HCT116 (cell line): ENCODE measurements around the gene C14orf39. TPM values are rescaled to one million over a fixed set of nuclear protein-coding genes. Genes with fewer than 3 reads are reported as not detected.

Source experiments
- ATAC-seq: fragments of 200-7000 bp; cut with Tn5 transposase; 2 replicates; pipeline ENCODE4 v1.9.1; 2020; ENCODE audit warnings: mild to moderate bottlenecking, moderate library complexity
- BruUV-seq: library from RNA; stranded (reverse); fragments of 400-500 nt; replicated peaks from 2 replicates; lab custom pipeline; 2021; lab: Mats Ljungman, UMichigan
- CTCF ChIA-PET: fragments of 300-600 bp; sonication (Branson Sonifier 250); formaldehyde crosslinking; loops from one replicate; lab custom pipeline; 2021; ENCODE audit warnings: antibody characterized with exemption; lab: Charles Lee
- POLR2A ChIA-PET: fragments of 300-600, 350-600 bp; sonication (Branson Sonifier 250); formaldehyde crosslinking; loops from one replicate; lab custom pipeline; 2021; ENCODE audit warnings: antibody characterized with exemption; lab: Charles Lee
- RAD21 ChIA-PET, 2 experiments: fragments of 300-600 bp; sonication (Branson Sonifier 250); formaldehyde crosslinking; loops; one replicate each; lab custom pipeline; 2023; ENCODE audit warnings: low total read pairs in 2 of 2; ENCODE audit not compliant: uncharacterized antibody in 2 of 2, unreplicated experiment in 2 of 2, low non-redundant PET in 1 of 2; lab: Charles Lee
- DNase-seq: peaks from one replicate; pipeline ENCODE4 v3.0.0-alpha.2; 2010; ENCODE audit warnings: low read depth, low spot score
- H2AFZ ChIP-seq: fragments of 200-600 bp; shearing (Covaris generic), sonication (generic); 2 replicates; pipeline ENCODE4 v1.6.1; 2017; ENCODE audit warnings: low read depth, mixed run types, mixed read lengths, antibody characterized with exemption, low read length; ENCODE audit not compliant: poor library complexity, severe bottlenecking
- H3K27ac ChIP-seq: 2 replicates; pipeline ENCODE4 v1.5.1; 2012; ENCODE audit warnings: low read depth, low read length
- H3K27me3 ChIP-seq: fragments of 200-600 bp; sonication (generic); 2 replicates; pipeline ENCODE4 v1.6.1; 2016; ENCODE audit warnings: mixed run types, low read length, mixed read lengths; ENCODE audit not compliant: insufficient read depth
- H3K36me3 ChIP-seq, 2 experiments: fragments of 200-500 bp in 1 of 2; fragments of 200-600 bp in 1 of 2; sonication (Bioruptor generic) in 1 of 2; sonication (generic) in 1 of 2; 2 replicates each; pipeline versions ENCODE4 v1.5.1 to v1.6.1; 2014 to 2016; ENCODE audit warnings: low read length in 2 of 2, inconsistent platforms in 1 of 2, mixed read lengths in 1 of 2, mixed run types in 1 of 2; ENCODE audit not compliant: insufficient read depth in 2 of 2, control insufficient read depth in 1 of 2
- H3K4me1 ChIP-seq, 2 experiments: fragments of 200-600 bp in 1 of 2; sonication (generic) in 1 of 2; 2 replicates each; pipeline versions ENCODE4 v1.5.1 to v1.6.1; 2012 to 2017; ENCODE audit warnings: low read length in 2 of 2, inconsistent platforms in 1 of 2, mild to moderate bottlenecking in 1 of 2, mixed read lengths in 1 of 2, mixed run types in 1 of 2, moderate library complexity in 1 of 2; ENCODE audit not compliant: insufficient read depth in 2 of 2, control insufficient read depth in 1 of 2
- H3K4me2 ChIP-seq: fragments of 200-600 bp; sonication (generic); 2 replicates; pipeline ENCODE4 v1.6.1; 2017; ENCODE audit warnings: mixed run types, low read length, mixed read lengths
- H3K4me3 ChIP-seq, 2 experiments: fragments of 200-600 bp in 1 of 2; sonication (generic) in 1 of 2; replicated peaks in 1 of 2; 2 replicates each; pipeline ENCODE4 v1.5.1; 2011 to 2016; ENCODE audit warnings: low read length in 2 of 2, control low read depth in 1 of 2, low read depth in 1 of 2, mild to moderate bottlenecking in 1 of 2, mixed read lengths in 1 of 2, mixed run types in 1 of 2
- H3K79me2 ChIP-seq: fragments of 200-600 bp; sonication (generic); 2 replicates; pipeline ENCODE4 v1.6.1; 2017; ENCODE audit warnings: mild to moderate bottlenecking, mixed run types, low read length, moderate library complexity, mixed read lengths; ENCODE audit not compliant: insufficient read depth
- H3K9ac ChIP-seq: fragments of 200-600 bp; sonication (generic); 2 replicates; pipeline ENCODE4 v1.6.1; 2016; ENCODE audit warnings: low read length, mixed read lengths
- H3K9me2 ChIP-seq: fragments of 200-600 bp; sonication (generic), shearing (Covaris generic); 2 replicates; pipeline ENCODE4 v1.6.1; 2017; ENCODE audit warnings: mixed run types, mild to moderate bottlenecking, moderate library complexity; ENCODE audit not compliant: insufficient read depth
- H3K9me3 ChIP-seq, 2 experiments: fragments of 200-500 bp in 1 of 2; fragments of 200-600 bp in 1 of 2; sonication (Bioruptor generic) in 1 of 2; sonication (generic) in 1 of 2; 2 replicates each; pipeline ENCODE4 v1.6.1; 2014 to 2017; ENCODE audit warnings: low read length in 2 of 2, mixed read lengths in 2 of 2, inconsistent platforms in 1 of 2, low read depth in 1 of 2, mild to moderate bottlenecking in 1 of 2, mixed run types in 1 of 2, moderate library complexity in 1 of 2; ENCODE audit not compliant: control insufficient read depth in 1 of 2, insufficient read depth in 1 of 2
- H4K20me1 ChIP-seq: fragments of 200-600 bp; sonication (generic), shearing (Covaris generic); 2 replicates; pipeline ENCODE4 v1.6.1; 2017; ENCODE audit warnings: mixed run types, mild to moderate bottlenecking, moderate library complexity; ENCODE audit not compliant: insufficient read depth
- CEBPB ChIP-seq: IDR thresholded peaks from 2 replicates; pipeline ENCODE4 v1.6.1; 2012; ENCODE audit warnings: low read depth
- EGR1 ChIP-seq: IDR thresholded peaks from 2 replicates; pipeline ENCODE4 v1.6.1; 2012; ENCODE audit warnings: low read depth
- EZH2 ChIP-seq: fragments of 200-600 bp; sonication (generic); IDR thresholded peaks from 2 replicates; pipeline ENCODE4 v1.6.1; 2017; ENCODE audit warnings: antibody characterized with exemption, mixed run types
- EZH2phosphoT487 ChIP-seq: fragments of 200-600 bp; IDR thresholded peaks from 2 replicates; pipeline ENCODE4 v1.6.1; 2018; ENCODE audit warnings: antibody characterized with exemption, borderline replicate concordance
- JUND ChIP-seq: IDR thresholded peaks from 2 replicates; pipeline ENCODE4 v1.6.1; 2012
- POLR2A ChIP-seq: IDR thresholded peaks from 2 replicates; pipeline ENCODE4 v1.7.0; 2011; ENCODE audit warnings: borderline replicate concordance; ENCODE audit not compliant: insufficient read depth, insufficient read length; ENCODE audit errors: extremely low read depth
- RAD21 ChIP-seq: IDR thresholded peaks from 2 replicates; pipeline ENCODE4 v1.6.1; 2012; ENCODE audit warnings: low read depth, mild to moderate bottlenecking
- SP1 ChIP-seq: IDR thresholded peaks from 2 replicates; pipeline ENCODE4 v1.6.1; 2012; ENCODE audit warnings: low read depth
- SRF ChIP-seq: IDR thresholded peaks from 2 replicates; pipeline ENCODE4 v1.6.1; 2012; ENCODE audit warnings: low read depth
- ZFX ChIP-seq: fragments of 450-650 bp; IDR thresholded peaks from 2 replicates; pipeline ENCODE4 v1.6.1; 2017
- ZNF274 ChIP-seq: fragments of 200-500 bp; sonication (Bioruptor generic); IDR thresholded peaks from 2 replicates; pipeline ENCODE4 v1.6.1; 2014; ENCODE audit warnings: mild to moderate bottlenecking, low read depth, low read length, inconsistent platforms
- intact Hi-C: fragments of 100-400 bp; cut with micrococcal nuclease; formaldehyde crosslinking; loops from 2 replicates; pipeline ENCODE4 v1.10.0; 2022
- total RNA-seq: library from RNA; stranded (reverse); gene quantifications from one replicate; pipeline ENCODE4 v1.2.1, GENCODE V29; 2021; ENCODE audit not compliant: unreplicated experiment
- TF ChIP-seq, protein P1 (sequence below): IDR thresholded peaks from 2 replicates; pipeline ENCODE4 v1.6.1; 2012
- TF ChIP-seq, protein P2 (sequence below), 3 experiments: fragments of 200-600 bp in 1 of 3; sonication (generic) in 1 of 3; IDR thresholded peaks in 2 of 3; conservative IDR thresholded peaks in 1 of 3; 2 replicates each; pipeline ENCODE4 v1.5.1; 2012 to 2017; ENCODE audit warnings: low read depth in 2 of 3, low read length in 2 of 3, antibody characterized with exemption in 1 of 3, borderline replicate concordance in 1 of 3, control low read depth in 1 of 3, mild to moderate bottlenecking in 1 of 3, mixed read lengths in 1 of 3, mixed run types in 1 of 3, moderate library complexity in 1 of 3; ENCODE audit not compliant: insufficient read depth in 1 of 3
- TF ChIP-seq, protein P3 (sequence below): IDR thresholded peaks from 2 replicates; pipeline ENCODE4 v1.6.1; 2012; ENCODE audit warnings: low read depth

The C14orf39 gene
- total RNA-seq, 1 experiment from 2014 or later = not detected

DNA sequence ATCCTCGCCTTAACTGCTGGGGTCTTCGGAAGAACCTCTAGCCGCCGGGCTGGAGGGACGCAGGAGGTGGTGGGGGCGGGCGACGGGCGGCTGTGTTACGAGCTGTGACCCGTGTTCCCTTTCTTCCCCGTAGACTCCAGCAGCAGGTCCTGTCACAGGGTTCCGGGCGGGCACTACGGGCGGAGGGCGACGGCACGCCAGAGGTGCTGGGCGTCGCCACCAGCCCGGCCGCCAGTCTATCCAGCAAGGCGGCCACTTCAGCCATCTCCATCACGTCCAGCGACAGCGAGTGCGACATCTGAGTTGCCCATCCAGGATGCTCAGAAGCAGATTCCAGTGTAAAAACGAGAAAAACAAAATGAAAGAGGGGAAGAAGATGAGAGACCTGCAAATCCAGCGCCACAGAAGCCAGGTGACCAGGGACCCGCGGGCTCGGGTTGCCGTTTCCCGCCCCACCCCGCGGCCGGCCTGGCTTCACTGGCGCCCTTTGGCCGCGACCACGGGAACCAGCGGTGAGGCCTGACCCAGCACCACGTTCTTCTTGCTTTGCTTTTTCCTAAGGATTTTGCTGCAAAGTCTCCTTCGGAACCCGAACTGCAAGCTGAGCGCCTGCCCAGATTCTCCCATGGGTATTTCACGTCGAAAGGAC, 25.2 kb upstream of the C14orf39 start:
- TF ChIP-seq EGR1 = no peak
- Histone ChIP-seq H4K20me1 (no peaks in the 10 kb centered on the region), H3K4me1 (no peaks in the 10 kb centered on the region), H3K79me2 (no peaks in the 10 kb centered on the region), H3K9ac (no peak overlapping the region), H3K27me3 (0 out of 2 replicates have a peak, but pooled peaks cover 7% of the 10 kb centered on the region), H3K27ac (no peak overlapping the region), H2AFZ (no peak overlapping the region), H3K9me2 (no peaks in the 10 kb centered on the region), H3K36me3 (no peaks in the 10 kb centered on the region), H3K4me2 (no peak overlapping the region), H3K4me3 (no peak overlapping the region), H3K9me3 (no peaks in the 10 kb centered on the region)
- DNase-seq (no peak), ATAC-seq (no peak)
- BruUV-seq = no TSS peak
- ChIA-PET POLR2A (no interaction called here), CTCF (no interaction called here), RAD21 (interaction anchor here in 1 of 2 experiments (0.6 kb wide), 1 partner anchor 26 kb away, joined by 3 read pairs; no protein-coding TSS in a partner anchor)
- intact Hi-C loops = no loop called here

DNA sequence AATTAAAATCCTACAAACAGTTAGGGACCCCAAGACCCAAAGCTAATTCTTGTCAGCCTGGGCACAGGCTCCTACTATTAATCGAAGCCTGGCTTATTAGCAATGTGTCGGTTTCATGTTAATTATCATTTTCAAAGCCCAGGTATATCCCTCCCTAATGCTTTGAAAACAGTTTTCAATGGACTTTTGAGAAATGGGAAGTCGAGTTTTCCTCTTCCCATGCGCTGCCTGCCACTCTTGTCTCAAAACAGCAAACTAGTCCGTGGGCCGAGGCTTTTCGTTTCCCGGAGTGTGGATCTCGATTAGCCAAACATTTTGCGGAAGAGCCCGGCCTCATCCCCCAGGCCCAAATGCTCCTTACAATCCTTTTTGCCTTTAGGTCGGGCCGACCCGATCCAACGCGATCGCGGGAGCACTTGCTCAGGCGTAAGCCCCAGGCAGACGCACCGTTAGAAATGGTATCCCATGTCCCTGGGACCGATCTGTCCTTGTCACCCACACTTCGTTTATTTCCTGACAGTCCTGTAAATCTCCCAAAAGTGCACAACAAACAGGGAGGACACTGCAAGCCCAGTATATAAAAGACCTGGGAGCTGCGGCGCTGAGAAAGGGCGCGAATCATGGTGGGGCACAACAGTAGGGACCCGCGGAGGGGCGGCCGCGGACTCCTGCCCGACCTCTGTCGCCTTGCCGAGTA, 24.5 kb upstream of the C14orf39 start:
- no peak overlapping the region for H2AFZ ChIP-seq
- H3K27me3 ChIP-seq = 0 out of 2 replicates have a peak, but pooled peaks cover 7% of the 10 kb centered on the region
- H3K4me1 ChIP-seq = no peaks in the 10 kb centered on the region
- no peaks in the 10 kb centered on the region for H3K9me3 ChIP-seq
- H3K4me3 ChIP-seq = no peak overlapping the region
- H3K9ac ChIP-seq = no peak overlapping the region
- ATAC-seq (no peak), DNase-seq (no peak)
- CTCF ChIA-PET = no interaction called here
- H3K9me2 ChIP-seq = no peaks in the 10 kb centered on the region
- H4K20me1 ChIP-seq = no peaks in the 10 kb centered on the region
- no TSS peak for BruUV-seq
- POLR2A ChIA-PET = no interaction called here
- H3K79me2 ChIP-seq = no peaks in the 10 kb centered on the region
- RAD21 ChIA-PET = interaction anchor here in 1 of 2 experiments (0.6 kb wide), 1 partner anchor 26 kb away, joined by 3 read pairs; no protein-coding TSS in a partner anchor
- intact Hi-C loops = no loop called here
- H3K36me3 ChIP-seq = no peaks in the 10 kb centered on the region
- no peak overlapping the region for H3K4me2 ChIP-seq
- no peak overlapping the region for H3K27ac ChIP-seq
- TF ChIP-seq SP1 = no peak
- no peak for TF ChIP-seq POLR2A
- TF ChIP-seq ZNF274 = no peak
- no peak for TF ChIP-seq EGR1
- no peak for TF ChIP-seq SRF
- no peak for TF ChIP-seq CEBPB
- TF ChIP-seq, protein P1, sequence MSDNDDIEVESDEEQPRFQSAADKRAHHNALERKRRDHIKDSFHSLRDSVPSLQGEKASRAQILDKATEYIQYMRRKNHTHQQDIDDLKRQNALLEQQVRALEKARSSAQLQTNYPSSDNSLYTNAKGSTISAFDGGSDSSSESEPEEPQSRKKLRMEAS = no peak
- TF ChIP-seq, protein P2, sequence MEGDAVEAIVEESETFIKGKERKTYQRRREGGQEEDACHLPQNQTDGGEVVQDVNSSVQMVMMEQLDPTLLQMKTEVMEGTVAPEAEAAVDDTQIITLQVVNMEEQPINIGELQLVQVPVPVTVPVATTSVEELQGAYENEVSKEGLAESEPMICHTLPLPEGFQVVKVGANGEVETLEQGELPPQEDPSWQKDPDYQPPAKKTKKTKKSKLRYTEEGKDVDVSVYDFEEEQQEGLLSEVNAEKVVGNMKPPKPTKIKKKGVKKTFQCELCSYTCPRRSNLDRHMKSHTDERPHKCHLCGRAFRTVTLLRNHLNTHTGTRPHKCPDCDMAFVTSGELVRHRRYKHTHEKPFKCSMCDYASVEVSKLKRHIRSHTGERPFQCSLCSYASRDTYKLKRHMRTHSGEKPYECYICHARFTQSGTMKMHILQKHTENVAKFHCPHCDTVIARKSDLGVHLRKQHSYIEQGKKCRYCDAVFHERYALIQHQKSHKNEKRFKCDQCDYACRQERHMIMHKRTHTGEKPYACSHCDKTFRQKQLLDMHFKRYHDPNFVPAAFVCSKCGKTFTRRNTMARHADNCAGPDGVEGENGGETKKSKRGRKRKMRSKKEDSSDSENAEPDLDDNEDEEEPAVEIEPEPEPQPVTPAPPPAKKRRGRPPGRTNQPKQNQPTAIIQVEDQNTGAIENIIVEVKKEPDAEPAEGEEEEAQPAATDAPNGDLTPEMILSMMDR (IDR thresholded peaks at IDR 0.05 in 2 of 3, conservative IDR thresholded peaks at IDR 0.05 in 1 of 3; ENCODE audit: borderline replicate concordance in 1 of 3, insufficient read depth in 1 of 3, low read depth in 2 of 3, low read length in 2 of 3) = no peak
- TF ChIP-seq, protein P3, sequence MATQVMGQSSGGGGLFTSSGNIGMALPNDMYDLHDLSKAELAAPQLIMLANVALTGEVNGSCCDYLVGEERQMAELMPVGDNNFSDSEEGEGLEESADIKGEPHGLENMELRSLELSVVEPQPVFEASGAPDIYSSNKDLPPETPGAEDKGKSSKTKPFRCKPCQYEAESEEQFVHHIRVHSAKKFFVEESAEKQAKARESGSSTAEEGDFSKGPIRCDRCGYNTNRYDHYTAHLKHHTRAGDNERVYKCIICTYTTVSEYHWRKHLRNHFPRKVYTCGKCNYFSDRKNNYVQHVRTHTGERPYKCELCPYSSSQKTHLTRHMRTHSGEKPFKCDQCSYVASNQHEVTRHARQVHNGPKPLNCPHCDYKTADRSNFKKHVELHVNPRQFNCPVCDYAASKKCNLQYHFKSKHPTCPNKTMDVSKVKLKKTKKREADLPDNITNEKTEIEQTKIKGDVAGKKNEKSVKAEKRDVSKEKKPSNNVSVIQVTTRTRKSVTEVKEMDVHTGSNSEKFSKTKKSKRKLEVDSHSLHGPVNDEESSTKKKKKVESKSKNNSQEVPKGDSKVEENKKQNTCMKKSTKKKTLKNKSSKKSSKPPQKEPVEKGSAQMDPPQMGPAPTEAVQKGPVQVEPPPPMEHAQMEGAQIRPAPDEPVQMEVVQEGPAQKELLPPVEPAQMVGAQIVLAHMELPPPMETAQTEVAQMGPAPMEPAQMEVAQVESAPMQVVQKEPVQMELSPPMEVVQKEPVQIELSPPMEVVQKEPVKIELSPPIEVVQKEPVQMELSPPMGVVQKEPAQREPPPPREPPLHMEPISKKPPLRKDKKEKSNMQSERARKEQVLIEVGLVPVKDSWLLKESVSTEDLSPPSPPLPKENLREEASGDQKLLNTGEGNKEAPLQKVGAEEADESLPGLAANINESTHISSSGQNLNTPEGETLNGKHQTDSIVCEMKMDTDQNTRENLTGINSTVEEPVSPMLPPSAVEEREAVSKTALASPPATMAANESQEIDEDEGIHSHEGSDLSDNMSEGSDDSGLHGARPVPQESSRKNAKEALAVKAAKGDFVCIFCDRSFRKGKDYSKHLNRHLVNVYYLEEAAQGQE = no peak
- TF ChIP-seq EZH2 = no peak
- TF ChIP-seq RAD21 = no peak
- no peak for TF ChIP-seq ZFX
- no peak for TF ChIP-seq JUND
- no peak for TF ChIP-seq EZH2phosphoT487
